Activated T-helper 1 cell treated with anti-CD3 and anti-CD28 coated beads, Interleukin-2, amount 50 U/mL, for 16 hours (primary cell): ENCODE data around the gene KRTAP5-11.
"Not testable (repeated sequence)": the region's sequence is repeated elsewhere in the genome, so short reads cannot be mapped to it uniquely, and the experiment has no call there.

ENCODE experiments used
- DNase-seq, 2 donors: peaks; one replicate each; pipeline ENCODE4 v3.0.0-alpha.2; 2020; ENCODE audit warnings: low read depth in 1 of 2, low spot score in 1 of 2

KRTAP5-11 gene

DNA sequence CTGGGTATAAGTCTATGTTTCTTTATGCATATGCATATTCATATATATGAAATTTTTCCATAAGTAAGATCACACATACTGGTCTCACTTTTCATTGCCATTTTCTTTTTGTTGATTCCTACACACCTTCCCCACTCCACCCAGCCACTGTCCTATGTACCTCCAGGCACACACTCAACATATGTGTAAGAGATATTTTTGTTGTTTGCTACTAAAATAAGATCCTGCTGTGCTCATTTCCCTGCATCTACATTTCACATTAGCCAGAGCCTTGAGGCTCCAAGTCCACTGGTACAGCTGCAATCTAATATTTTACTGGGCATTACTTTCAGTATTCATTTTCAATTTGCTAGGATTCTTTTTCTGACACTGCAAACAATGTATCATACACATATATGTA, 25.4 kb downstream of the KRTAP5-11 start:
- no peak for DNase-seq

DNA sequence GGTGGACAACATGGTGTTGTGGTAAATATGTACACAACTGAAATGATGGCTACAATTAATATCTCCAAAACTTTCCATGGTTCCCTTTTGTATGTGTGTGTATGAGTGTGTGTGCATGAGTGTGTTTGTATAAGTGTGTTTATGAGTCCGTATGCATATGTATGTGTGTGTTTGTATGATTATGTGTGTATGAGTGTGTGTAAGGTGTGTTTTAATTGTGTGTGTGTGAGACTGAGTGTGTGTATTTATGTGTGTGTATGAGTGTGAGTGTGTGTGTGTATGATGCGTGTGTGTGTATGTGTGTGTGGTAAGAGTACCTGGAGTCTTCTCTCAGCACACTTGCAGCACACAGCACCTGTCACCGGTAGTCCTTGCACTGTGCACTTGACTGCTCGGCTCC, 26.7 kb downstream of the KRTAP5-11 start:
- no peak for DNase-seq

DNA sequence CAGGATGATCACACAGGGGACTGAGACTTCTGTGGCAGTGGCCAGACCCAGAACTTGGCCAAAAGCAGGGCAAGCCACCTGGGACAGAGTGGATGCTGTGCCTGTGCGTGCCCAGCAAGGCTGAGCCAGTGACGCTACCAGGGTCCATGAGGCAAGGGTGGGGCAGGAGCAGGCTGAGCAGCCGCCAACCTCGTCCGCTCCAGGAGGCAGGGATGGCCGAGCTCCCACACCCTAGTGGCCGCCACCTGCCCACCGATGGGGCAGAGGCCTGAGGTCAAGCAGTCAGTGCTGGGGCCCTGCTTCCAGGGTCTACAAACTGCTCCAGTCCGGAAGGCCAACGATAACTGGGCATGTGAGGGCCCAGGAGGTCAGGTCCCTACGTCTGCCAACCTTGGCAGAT, 27.2 kb downstream of the KRTAP5-11 start:
- no peak for DNase-seq

DNA sequence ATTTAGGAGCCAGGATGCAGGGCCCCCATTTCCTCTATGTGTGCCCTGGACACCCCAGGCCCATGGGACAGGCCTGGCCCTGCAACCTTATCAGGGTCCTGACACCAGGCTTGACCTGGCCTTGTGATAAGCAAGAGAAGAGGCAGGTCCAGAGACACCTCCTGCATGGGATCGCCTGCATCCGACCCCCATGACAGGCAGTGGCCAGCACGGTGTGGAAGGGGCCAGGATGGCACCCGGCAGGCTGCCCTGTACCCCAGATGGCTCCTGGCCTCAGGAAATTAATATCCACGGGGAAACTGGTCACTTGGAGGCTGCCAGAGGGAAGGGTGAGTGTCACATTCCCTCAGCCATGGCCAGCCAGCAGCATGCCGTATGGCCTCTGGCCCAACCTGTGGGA, 27.7 kb downstream of the KRTAP5-11 start:
- DNase-seq, result no peak

DNA sequence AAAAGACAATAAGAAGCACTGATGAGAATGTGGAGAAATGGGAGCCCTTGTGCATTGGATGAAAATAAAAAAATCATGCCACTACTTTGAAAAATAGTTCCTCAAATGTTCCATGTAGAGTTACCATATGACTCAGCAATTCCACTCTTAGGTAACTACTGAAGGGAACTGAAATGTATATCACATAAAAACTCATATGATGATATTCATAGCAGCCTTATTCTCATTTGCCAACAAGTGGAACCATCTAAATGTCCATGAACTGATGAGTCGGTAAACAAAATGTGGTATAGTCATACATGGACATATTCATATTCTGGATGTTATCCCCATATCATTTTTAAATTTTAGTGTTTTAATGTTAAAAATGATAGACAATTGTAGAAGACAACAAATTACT, 31.0 kb downstream of the KRTAP5-11 start:
- DNase-seq, result no peak

DNA sequence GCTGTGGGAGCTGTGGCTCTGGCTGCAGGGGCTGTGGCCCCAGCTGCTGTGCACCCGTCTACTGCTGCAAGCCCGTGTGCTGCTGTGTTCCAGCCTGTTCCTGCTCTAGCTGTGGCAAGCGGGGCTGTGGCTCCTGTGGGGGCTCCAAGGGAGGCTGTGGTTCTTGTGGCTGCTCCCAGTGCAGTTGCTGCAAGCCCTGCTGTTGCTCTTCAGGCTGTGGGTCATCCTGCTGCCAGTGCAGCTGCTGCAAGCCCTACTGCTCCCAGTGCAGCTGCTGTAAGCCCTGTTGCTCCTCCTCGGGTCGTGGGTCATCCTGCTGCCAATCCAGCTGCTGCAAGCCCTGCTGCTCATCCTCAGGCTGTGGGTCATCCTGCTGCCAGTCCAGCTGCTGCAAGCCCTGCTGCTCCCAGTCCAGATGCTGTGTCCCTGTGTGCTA, 33.9 kb downstream of the KRTAP5-11 start:
- DNase-seq, result no peak

DNA sequence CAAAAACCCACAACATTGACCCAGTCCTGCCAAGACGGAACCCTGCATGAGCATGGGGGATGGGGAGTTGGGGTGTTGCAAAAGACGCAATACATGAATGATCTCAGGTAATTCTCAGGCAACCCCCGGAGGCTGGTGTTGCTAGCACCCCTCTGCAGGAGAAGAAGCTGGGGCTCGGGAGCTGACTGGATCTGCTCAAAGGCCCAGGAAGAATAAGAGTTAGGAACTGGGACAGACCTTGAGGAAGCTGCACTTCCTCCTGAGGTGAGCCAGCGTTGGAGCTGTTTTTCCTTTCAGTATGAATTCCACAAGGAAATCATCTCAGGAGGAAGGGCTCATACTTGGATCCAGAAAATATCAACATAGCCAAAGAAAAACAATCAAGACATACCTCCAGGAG, 34.6 kb downstream of the KRTAP5-11 start, which contains the start of gene KRTAP5-9:
Gene KRTAP5-9 (plus strand): TSS at position 301 of the 400 bp plus-strand sequence. CDS start 238 bp downstream, outside the sequence.
- no peak for DNase-seq

DNA sequence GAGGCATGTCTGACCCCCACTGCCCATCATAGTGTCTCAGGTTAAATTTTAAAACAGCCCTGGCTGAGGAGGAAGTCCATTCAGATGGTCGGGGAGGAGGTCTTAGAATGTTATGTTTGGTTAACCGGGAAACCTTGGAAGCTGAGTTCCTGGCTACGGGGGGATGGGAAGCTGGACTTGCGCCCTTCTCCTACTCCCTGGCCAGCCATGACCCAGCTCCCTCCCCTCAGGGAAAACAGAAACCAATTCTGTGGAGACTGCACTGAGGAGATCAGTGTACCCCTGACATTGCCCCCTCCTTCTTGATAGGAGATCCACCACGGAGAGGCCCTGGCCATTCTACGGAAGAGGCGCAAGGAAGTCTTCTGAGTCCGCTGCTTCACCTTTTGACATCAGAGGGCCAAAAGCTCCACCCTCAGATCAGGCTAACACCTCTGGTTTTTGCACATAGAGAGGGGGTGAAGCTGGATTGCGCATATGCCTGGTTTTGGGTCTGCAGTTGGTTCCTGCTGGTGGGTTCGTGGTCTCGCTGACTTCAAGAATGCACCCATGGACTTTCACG, 37.2 kb downstream of the KRTAP5-11 start:
- no peak for DNase-seq

DNA sequence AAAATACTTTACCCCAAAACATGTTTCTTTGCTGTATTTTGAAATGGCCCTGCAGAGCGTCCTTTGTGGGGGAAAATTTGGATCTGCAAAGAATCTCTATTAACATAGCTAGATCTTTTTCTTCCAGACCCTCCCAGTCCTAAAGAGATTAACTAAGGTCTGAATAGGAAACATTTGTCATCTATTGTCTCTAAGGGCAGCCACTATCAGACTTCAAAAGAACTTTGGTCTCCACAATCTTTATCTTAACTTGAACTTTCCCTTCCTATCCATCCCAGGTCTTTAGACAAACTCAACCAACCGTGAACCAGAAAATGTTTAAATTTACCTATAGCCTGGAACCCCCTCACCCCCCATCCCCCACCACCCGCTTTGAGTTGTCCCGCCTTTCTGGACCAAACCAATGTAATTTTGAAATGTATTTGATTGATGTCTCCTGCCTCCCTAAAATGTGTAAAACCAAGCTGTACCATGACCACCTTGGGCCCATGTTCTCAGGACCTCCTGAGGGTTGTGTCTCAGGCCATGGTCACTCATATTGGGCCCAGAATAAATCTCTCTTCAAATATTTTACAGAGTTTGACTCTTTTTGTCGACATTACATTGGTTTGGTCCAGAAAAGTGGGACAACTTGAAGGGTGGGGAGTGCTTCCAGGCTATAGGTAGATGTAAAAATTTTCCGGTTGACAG, 38.0 kb downstream of the KRTAP5-11 start:
- DNase-seq, result no peak

DNA sequence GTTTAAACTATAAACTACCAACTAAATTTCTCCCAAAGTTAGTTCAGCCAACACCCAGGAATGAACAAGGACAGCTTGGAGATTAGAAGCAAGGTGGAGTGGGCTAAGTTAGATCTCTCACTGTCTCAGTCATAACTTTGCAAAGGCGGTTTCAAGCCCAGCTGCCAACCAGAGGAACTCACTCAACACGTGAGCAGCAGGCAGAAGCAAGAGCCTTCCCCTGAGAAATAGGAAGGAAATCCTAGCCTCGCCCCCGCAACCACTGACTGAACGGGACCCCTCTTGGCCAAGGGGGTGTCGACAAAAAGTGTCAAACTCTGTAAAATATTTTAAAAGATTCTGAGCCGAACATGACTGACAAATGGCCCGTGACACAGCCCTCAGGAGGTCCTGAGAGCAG, 38.8 kb downstream of the KRTAP5-11 start:
- DNase-seq, result no peak

DNA sequence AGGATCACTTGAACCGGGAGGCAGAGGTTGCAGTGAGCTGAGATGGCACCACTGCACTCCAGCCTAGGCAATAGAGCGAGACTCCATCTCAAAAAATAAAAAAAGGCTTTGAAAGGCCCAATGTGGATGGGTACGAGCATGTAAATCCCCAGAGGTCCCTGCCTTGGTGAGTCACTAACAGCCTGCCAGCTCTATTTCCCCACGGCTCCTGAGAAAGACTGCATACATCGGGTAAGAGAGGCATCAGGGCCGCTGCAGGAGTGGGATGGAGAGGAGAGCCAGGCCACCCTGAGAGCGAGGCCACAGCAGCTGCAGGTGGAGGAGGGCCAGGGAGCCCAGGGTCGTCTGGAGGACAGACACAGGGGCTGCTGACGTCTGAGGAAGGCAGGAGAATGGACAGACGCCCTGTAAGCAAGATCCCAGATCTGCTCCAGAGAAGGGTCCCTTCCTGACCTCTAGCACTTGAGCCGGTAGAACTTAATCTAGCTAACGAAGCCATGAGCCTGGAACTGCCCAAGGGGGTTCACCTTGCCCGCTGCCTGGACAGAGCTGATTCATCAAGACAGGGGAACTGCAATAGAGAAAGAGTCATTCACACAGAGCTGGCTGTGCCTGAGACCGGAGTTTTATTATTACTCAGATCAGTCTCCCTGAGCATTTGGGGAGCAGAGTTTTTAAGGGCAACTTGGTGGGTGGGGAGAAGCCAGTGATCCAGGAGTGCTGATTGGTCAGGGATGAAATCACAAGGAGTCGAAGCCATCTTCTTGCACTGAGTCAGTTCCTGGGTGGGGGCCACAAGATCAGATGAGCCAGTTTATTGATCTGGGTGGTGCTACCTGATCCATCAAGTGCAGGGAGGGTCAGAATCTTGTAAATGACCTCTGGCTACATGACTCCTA, 39.5 kb downstream of the KRTAP5-11 start:
- no peak for DNase-seq

DNA sequence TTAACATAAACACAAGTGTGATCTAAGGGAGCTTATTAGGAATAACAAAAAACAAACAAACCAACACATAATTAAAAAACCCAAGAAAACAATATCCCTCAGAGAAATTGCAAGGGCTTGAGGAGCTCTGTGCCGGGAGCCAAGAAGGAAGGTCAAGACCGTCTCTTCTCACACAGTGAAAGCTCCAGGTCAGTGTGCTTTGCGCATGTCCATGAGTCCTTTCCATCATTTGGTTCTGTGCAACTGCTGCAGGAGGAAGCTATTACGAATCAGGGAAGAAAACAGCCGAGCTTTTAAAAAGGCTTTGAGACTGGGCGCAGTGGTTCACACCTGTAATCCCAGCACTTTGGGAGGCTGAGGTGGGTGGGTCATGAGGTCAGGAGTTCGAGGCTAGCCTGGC, 40.3 kb downstream of the KRTAP5-11 start:
- DNase-seq, result no peak

DNA sequence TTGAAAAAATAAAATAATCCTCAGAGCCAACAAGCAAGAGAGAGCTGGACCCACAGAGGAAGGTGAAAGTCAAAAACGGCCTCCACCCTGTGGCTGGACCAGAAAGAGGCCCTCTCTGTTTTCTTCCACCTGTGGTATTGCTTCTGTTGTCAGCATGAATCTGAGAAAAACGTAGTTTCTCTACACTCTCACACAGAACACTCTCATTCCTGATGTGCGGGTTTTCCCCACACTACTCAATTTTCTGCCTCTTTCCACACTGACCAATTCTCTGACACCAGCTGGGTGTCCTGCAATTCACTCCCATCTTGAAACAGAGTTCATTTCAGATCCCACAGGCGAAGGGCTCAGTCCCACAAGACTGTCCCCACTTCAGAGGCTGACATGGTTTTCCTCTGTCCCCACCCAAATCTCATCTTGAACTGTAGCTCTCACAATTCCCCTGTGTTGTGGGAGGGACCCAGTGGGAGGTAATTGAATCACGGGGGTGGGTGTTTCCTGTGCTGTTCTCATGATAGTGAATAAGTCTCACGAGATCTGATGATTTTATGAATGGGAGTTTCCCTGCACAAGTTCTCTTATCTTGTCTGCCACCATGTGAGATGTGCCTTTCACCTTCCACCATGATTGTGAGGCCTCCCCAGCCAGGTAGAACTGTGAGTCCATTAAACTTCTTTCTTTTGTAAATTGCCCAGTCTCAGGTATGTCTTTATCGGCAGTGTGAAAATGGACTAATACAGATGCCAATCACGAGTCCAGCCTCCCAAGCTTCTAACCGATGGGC, 42.0 kb downstream of the KRTAP5-11 start:
- not testable (repeated sequence) for DNase-seq

DNA sequence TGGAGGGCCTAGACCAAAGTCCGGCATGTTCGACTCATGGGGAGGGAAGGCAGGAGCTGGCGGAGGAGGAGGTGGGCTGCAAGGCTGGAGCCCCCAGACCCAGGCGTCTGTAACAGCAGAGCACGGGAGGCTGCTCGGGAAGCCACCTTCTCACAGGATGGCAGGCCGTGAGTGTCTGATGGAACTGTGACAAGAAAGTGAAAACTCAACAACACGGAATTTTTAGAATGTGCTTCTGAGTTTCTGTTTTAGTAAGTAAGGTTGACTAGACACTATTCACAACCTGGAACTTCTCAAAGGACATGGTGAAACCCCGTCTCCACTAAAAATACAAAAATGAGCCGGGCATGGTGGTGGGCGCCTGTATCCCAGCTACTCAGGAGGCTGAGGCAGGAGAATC, 42.7 kb downstream of the KRTAP5-11 start:
- DNase-seq, result not testable (repeated sequence)

DNA sequence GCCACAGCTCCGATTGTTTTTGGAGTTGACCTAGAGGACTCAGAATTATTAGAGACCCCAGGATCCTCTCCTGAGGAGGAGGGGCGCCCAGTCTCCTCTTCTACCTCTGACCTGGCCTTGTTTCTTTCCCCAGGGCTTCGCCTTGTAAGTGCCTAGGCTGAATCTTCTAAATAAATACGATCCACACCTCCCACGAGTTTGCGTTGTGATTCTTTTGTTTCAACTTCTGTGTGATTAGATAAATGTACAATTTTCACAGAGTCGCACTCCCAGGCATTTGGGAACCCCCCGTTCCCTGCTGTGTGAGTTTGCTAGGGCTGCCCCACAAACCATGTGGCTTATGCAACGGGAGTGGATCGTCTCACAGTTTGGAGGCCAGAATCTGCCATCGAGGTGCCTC, 43.7 kb downstream of the KRTAP5-11 start:
- DNase-seq, result no peak

DNA sequence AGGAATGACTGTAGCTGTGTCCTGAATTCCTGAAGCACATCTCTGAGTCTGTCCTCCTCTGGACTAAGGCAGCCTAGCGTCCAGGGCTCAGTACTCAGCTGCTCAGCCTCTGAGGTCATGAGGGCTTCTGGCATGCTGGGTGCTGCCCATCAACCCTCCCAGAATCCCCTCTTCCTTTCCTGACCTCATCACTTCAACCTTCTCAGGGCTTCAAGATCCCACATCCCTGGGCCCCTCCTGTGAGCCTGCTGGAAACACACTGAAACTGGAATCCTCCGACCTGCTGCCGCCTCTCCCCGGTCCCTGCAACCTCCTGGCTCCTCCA, 44.0 kb downstream of the KRTAP5-11 start:
- no peak for DNase-seq

DNA sequence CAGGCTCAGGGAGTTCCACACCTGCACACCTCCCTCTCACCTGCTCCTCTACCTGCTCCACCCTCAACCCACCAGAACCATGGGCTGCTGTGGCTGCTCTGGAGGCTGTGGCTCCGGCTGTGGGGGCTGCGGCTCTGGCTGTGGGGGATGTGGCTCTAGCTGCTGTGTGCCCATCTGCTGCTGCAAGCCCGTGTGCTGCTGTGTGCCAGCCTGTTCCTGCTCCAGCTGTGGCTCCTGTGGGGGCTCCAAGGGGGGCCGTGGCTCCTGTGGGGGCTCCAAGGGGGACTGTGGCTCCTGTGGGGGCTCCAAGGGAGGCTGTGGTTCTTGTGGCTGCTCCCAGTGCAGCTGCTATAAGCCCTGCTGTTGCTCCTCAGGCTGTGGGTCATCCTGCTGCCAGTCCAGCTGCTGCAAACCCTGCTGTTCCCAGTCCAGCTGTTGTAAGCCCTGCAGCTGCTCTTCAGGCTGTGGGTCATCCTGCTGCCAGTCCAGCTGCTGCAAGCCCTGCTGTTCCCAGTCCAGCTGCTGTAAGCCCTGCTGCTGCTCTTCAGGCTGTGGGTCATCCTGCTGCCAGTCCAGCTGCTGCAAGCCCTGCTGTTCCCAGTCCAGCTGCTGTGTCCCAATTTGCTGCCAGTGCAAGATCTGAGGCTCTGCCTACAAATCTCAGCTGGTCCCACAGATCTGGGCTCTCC, 44.6 kb downstream of the KRTAP5-11 start, which contains the start of gene KRTAP5-8:
Gene KRTAP5-8 (plus strand): TSS at position 49 of the 689 bp plus-strand sequence. CDS start 31 bp downstream, at position 80.
- DNase-seq, result not testable (repeated sequence)

DNA sequence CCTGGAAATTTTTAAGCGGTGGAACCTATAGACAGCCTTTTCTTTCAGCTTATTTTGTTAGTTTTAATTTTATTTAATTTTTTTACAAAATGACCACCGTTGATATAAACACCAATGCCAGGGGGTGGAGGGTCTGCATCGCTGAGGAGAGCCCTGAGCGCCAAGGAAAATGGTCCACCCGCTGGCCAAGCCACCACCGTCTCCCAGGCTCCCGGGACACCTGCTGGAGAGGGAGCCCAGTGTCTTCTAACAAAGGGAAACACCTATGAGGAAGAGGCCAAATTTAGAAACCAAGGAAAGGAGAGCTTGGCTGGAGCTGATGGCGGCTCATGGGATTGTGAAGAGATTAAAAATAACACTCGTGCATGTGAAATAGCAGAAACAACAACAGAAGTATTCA, 45.1 kb downstream of the KRTAP5-11 start:
- no peak for DNase-seq

DNA sequence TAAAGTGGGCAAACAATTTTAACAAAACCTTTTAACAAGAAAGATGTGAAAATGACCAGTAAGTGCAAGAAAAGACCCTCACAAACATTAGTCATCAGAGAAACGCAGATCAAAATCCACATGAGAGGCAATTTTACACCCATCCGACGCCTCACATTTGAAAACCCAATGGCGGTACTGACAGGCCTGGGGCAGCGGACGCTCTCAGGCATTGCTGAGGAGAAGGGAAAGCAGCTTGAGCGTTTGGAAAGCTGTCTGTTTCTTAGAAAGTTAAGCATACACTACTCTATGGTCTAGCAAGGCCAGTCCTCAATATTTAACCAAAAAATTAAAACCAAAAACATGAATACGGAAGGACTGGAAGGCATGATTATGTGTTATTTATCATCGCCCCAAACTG, 46.9 kb downstream of the KRTAP5-11 start:
- no peak for DNase-seq
